Breast epithelium (tissue), 3 donors: ENCODE data around the gene PRR12.

Source experiments
- CTCF ChIP-seq, 3 donors: fragments of 450-650 bp; IDR thresholded peaks; one replicate each; pipeline ENCODE4 v1.5.1; 2016 to 2017; ENCODE audit warnings: antibody characterized with exemption in 3 of 3, mild to moderate bottlenecking in 3 of 3, moderate library complexity in 3 of 3
- POLR2A ChIP-seq: fragments of 450-650 bp; IDR thresholded peaks from one replicate; pipeline ENCODE4 v1.6.1; 2016; ENCODE audit warnings: antibody characterized with exemption, mild to moderate bottlenecking, moderate library complexity

GRCh38 chr19:49580264-49581006 lies 10.5 kb upstream of the PRR12 start, which contains the start of gene NOSIP:
- TF ChIP-seq POLR2A (peak; percentile 79), CTCF (IDR thresholded peaks at IDR 0.05) (no peak)
